ENCODE data around the gene EGFL7. TPM values are rescaled to one million over a fixed set of nuclear protein-coding genes. Genes with fewer than 3 reads are reported as not detected.
A peak's percentile ranks its signal among the peaks of the same experiment; 100 is the strongest.

The EGFL7 gene
- total and polyA plus RNA-seq, 2 donors (not counting 1 experiment from before 2014, with no cell fraction given) = 4.2 to 7.9 TPM

DNA sequence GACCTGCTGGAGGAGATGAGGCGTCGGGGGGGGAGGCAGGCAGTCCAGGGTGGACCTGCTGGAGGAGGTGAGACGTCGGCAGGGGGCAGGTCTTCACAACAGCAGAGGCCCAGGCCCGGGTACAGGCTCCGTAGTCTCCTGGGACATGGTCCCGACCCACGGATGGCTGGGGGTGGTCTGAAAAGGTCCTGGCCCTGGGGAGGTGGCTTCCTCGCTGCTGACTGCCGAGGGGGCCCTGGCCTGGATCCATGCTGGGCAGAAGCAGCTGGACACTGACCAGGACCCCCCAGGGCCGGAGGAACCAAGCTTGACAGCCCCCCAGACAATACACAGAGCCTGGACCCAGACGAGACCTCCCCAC is 8.5 kb downstream of the EGFL7 start:
- no peak overlapping the region for H3K4me3 ChIP-seq (replicated peaks in 1 of 4; ENCODE audit: control extremely low read depth in 1 of 4, insufficient read depth in 1 of 4, low read depth in 3 of 4, low read length in 4 of 4)
- TF ChIP-seq, protein P1, sequence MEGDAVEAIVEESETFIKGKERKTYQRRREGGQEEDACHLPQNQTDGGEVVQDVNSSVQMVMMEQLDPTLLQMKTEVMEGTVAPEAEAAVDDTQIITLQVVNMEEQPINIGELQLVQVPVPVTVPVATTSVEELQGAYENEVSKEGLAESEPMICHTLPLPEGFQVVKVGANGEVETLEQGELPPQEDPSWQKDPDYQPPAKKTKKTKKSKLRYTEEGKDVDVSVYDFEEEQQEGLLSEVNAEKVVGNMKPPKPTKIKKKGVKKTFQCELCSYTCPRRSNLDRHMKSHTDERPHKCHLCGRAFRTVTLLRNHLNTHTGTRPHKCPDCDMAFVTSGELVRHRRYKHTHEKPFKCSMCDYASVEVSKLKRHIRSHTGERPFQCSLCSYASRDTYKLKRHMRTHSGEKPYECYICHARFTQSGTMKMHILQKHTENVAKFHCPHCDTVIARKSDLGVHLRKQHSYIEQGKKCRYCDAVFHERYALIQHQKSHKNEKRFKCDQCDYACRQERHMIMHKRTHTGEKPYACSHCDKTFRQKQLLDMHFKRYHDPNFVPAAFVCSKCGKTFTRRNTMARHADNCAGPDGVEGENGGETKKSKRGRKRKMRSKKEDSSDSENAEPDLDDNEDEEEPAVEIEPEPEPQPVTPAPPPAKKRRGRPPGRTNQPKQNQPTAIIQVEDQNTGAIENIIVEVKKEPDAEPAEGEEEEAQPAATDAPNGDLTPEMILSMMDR (conservative IDR thresholded peaks at IDR 0.05 in 1 of 2, IDR thresholded peaks at IDR 0.05 in 1 of 2; ENCODE audit: low read depth in 1 of 2, low read length in 2 of 2) = no peak
- no peak for TF ChIP-seq EZH2 (IDR thresholded peaks at IDR 0.05; ENCODE audit: low read length, missing control alignments)
- H3K4me1 ChIP-seq (ENCODE audit: control insufficient read depth, extremely low read depth, insufficient read depth, low read length) = no peaks in the 10 kb centered on the region
- H3K9me3 ChIP-seq (ENCODE audit: control insufficient read depth, insufficient read depth, low read depth, low read length) = no peaks in the 10 kb centered on the region
- no peaks in the 10 kb centered on the region for H4K20me1 ChIP-seq (ENCODE audit: control insufficient read depth, extremely low read depth, insufficient read depth, low read length)
- no peak for DNase-seq (ENCODE audit: low read depth in 2 of 2)
- no peak overlapping the region for H2AFZ ChIP-seq (ENCODE audit: low read length)
- H3K27ac ChIP-seq (ENCODE audit: insufficient read depth, low read length) = no peak overlapping the region
- no peak overlapping the region for H3K9ac ChIP-seq (ENCODE audit: insufficient read depth, low read length)
- H3K79me2 ChIP-seq (ENCODE audit: control insufficient read depth, insufficient read depth, low read length) = no peaks in the 10 kb centered on the region
- no peaks in the 10 kb centered on the region for H3K27me3 ChIP-seq (ENCODE audit: control insufficient read depth, insufficient read depth, low read length)
- peaks cover 5% of the 10 kb centered on the region for H3K36me3 ChIP-seq (ENCODE audit: control insufficient read depth, insufficient read depth, low read length)
- H3K4me2 ChIP-seq (ENCODE audit: extremely low read depth, insufficient read depth, low read length) = no peak overlapping the region

DNA sequence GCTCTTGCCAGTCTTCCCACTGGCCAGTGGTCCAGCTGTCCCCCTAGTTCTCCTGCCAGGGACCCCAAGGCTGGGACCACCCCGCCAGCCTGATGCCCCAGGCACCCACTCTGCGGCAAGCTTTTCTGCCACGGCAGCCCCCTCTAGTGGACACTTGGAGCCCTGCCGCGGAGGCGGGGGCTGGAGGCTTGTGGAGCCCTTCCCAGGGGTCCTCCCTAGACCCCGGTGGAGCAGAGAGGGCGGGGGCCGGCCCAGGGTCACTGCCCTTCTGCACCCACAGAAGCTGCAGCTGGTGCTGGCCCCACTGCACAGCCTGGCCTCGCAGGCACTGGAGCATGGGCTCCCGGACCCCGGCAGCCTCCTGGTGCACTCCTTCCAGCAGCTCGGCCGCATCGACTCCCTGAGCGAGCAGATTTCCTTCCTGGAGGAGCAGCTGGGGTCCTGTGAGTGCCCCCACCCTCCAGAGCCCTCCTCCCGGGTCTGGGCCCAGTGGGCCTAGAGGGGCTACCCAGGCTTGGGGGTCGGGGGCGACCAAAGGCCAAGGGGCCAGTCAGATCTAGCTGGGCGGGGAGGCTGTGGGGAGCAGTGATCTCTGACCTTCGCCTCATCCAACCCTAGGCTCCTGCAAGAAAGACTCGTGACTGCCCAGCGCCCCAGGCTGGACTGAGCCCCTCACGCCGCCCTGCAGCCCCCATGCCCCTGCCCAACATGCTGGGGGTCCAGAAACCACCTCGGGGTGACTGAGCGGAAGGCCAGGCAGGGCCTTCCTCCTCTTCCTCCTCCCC is 9.1 kb downstream of the EGFL7 start:
- Histone ChIP-seq H3K4me1 (ENCODE audit: control insufficient read depth, extremely low read depth, insufficient read depth, low read length) (no peaks in the 10 kb centered on the region), H3K27me3 (ENCODE audit: control insufficient read depth, insufficient read depth, low read length) (no peaks in the 10 kb centered on the region), H3K36me3 (ENCODE audit: control insufficient read depth, insufficient read depth, low read length) (peaks cover 5% of the 10 kb centered on the region), H3K27ac (ENCODE audit: insufficient read depth, low read length) (no peak overlapping the region), H3K4me3 (replicated peaks in 1 of 4; ENCODE audit: control extremely low read depth in 1 of 4, insufficient read depth in 1 of 4, low read depth in 3 of 4, low read length in 4 of 4) (no peak overlapping the region), H3K79me2 (ENCODE audit: control insufficient read depth, insufficient read depth, low read length) (no peaks in the 10 kb centered on the region), H3K4me2 (ENCODE audit: extremely low read depth, insufficient read depth, low read length) (no peak overlapping the region), H2AFZ (ENCODE audit: low read length) (no peak overlapping the region), H3K9ac (ENCODE audit: insufficient read depth, low read length) (no peak overlapping the region), H3K9me3 (ENCODE audit: control insufficient read depth, insufficient read depth, low read depth, low read length) (no peaks in the 10 kb centered on the region), H4K20me1 (ENCODE audit: control insufficient read depth, extremely low read depth, insufficient read depth, low read length) (no peaks in the 10 kb centered on the region)
- TF ChIP-seq, protein P1 (conservative IDR thresholded peaks at IDR 0.05 in 1 of 2, IDR thresholded peaks at IDR 0.05 in 1 of 2; ENCODE audit: low read depth in 1 of 2, low read length in 2 of 2) = peak; percentile 67 to 79
- TF ChIP-seq EZH2 (IDR thresholded peaks at IDR 0.05; ENCODE audit: low read length, missing control alignments) = no peak
- no peak for DNase-seq (ENCODE audit: low read depth in 2 of 2)

DNA sequence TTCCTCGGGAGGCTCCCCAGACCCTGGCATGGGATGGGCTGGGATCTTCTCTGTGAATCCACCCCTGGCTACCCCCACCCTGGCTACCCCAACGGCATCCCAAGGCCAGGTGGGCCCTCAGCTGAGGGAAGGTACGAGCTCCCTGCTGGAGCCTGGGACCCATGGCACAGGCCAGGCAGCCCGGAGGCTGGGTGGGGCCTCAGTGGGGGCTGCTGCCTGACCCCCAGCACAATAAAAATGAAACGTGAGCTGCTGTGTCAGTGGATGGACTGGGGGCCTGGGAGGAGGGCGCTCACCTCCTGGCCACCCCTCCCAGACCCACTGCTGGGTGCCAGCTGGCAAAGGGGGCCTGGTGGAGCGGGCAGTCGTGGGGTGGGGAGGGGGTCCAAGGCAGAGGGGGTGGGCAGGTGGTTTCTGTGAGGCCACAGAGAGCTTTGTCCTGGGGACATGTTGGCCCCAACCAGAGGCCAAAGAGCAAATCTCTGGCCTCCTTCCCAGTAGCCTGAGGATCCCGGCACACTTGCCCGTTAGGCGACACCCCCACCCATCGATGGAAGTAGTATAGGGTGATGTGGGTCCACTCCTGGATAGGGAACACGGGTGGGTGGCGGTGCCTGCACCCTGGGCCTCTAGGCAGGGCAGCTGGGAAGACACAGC is 9.8 kb downstream of the EGFL7 start:
- Histone ChIP-seq H2AFZ (ENCODE audit: low read length) (no peak overlapping the region), H3K36me3 (ENCODE audit: control insufficient read depth, insufficient read depth, low read length) (peaks cover 5% of the 10 kb centered on the region), H3K4me3 (replicated peaks in 1 of 4; ENCODE audit: control extremely low read depth in 1 of 4, insufficient read depth in 1 of 4, low read depth in 3 of 4, low read length in 4 of 4) (no peak overlapping the region), H4K20me1 (ENCODE audit: control insufficient read depth, extremely low read depth, insufficient read depth, low read length) (no peaks in the 10 kb centered on the region), H3K9me3 (ENCODE audit: control insufficient read depth, insufficient read depth, low read depth, low read length) (no peaks in the 10 kb centered on the region), H3K4me1 (ENCODE audit: control insufficient read depth, extremely low read depth, insufficient read depth, low read length) (no peaks in the 10 kb centered on the region), H3K79me2 (ENCODE audit: control insufficient read depth, insufficient read depth, low read length) (no peaks in the 10 kb centered on the region), H3K27me3 (ENCODE audit: control insufficient read depth, insufficient read depth, low read length) (no peaks in the 10 kb centered on the region), H3K27ac (ENCODE audit: insufficient read depth, low read length) (no peak overlapping the region), H3K4me2 (ENCODE audit: extremely low read depth, insufficient read depth, low read length) (no peak overlapping the region), H3K9ac (ENCODE audit: insufficient read depth, low read length) (no peak overlapping the region)
- TF ChIP-seq, protein P1 (conservative IDR thresholded peaks at IDR 0.05 in 1 of 2, IDR thresholded peaks at IDR 0.05 in 1 of 2; ENCODE audit: low read depth in 1 of 2, low read length in 2 of 2) = no peak
- TF ChIP-seq EZH2 (IDR thresholded peaks at IDR 0.05; ENCODE audit: low read length, missing control alignments) = no peak
- DNase-seq (ENCODE audit: low read depth in 2 of 2) = no peak

All from fibroblast of lung (primary cell).